IPS-NIHi7 (cell line): ENCODE data around the gene KLHL35.

Source experiments
- DNase-seq: peaks from one replicate; pipeline ENCODE4 v3.0.0; 2012; ENCODE audit warnings: mixed read lengths; ENCODE audit errors: extremely low spot score

KLHL35 gene

GRCh38 chr11:75432911-75433321 is at the start of gene KLHL35:
Gene KLHL35 (minus strand): TSS chr11:75433203. CDS start chr11:75430629, 2,574 bp downstream.
- DNase-seq = peak; percentile 37

- no peak for DNase-seq
Observed at GRCh38 chr11:75481922-75482606, 49.1 kb upstream of the KLHL35 start.

GRCh38 chr11:75481223-75481921 is 48.4 kb upstream of the KLHL35 start:
- DNase-seq = no peak

- DNase-seq = no peak
Observed at GRCh38 chr11:75480185-75481175, 47.5 kb upstream of the KLHL35 start.

- no peak for DNase-seq
Observed at GRCh38 chr11:75479597-75480145, 46.7 kb upstream of the KLHL35 start.

- no peak for DNase-seq
Observed at GRCh38 chr11:75478783-75479596, 46.0 kb upstream of the KLHL35 start.

GRCh38 chr11:75477614-75477935 is 44.6 kb upstream of the KLHL35 start:
- DNase-seq = no peak

DNA sequence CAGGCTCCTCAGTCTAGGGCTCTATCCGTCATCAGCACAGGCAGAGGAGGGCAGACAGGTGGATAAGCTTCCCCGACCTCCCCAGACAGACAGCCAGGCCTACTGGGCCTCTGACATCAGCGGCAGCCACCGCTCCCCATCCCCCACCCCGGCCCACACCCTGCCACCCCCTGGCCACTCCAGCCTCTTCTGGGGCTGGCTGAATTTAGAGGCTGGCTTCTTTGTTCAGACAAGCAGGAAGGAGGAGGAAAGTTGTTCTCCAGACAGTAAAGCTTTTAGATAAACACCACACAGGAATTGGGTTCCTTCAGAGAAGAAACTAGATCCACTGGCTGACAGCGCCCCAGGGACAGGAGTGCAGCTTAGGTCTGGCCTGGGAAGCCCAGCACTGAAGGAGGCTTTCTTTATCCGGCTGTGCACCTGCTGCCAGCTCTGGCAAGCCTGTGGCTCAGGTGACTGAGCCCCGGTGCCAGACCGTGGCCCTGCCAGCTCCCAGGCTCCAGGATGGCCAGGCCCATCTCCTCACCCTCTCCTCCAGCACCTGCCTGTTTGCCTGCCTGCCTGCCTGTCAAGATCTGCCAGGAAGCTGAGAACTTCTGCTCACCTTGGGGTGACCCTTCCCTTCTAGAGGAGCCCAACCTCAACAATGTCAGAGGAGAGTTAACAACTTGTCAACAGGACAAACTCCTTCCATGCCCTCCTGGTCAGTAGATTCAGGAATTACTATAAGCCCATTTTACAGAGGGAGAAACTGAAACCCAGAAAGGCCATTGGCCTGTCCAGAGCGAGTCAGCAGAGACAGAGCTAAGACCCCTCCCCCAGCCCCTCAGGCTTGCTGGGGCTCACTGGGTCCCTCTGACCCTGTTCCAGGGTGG is 44.0 kb upstream of the KLHL35 start:
- no peak for DNase-seq

GRCh38 chr11:75475767-75476650 is 43.0 kb upstream of the KLHL35 start:
- no peak for DNase-seq

DNA sequence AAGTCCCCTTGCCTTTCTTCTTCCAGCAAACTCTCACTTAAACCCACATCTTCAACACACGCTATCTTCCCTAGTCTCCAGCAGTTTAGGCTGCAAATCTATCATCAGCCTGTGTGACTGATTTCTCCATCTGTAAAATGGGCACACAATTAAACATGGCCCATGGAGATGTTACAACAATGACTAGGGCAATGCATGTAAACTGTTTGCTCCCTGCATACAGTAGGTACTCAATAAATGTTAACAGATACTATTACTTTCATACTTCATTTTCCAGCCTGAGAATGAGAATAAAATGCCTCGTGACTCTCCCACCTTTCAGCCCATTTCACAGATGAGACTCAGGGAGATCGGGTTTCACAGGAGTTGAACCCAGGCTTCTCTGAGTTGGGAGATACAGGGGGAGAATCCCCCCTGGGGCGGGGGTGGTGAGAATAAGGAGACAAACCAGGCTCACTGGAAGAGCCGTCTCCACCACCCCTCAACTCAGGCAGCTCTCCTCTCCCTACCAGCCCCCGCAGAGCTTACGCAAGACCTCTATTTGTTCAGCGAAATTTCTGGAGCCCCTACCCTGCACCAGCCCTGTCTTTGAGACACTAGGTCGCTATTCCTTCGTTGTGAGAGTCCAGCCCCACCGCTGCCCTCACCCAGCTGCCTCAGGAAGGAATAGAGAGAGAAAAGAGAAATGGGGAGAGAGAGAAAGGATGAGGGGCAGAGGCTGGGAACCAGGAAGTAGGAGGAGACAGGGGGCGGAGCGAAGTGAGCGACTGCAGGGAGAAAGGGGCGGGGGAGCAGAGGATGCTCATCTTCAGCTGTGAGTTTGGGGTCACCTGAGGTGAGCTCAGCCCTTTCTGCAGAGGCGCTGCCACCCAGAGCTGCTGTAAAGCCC is 42.1 kb upstream of the KLHL35 start:
- peak; percentile 86 for DNase-seq

DNA sequence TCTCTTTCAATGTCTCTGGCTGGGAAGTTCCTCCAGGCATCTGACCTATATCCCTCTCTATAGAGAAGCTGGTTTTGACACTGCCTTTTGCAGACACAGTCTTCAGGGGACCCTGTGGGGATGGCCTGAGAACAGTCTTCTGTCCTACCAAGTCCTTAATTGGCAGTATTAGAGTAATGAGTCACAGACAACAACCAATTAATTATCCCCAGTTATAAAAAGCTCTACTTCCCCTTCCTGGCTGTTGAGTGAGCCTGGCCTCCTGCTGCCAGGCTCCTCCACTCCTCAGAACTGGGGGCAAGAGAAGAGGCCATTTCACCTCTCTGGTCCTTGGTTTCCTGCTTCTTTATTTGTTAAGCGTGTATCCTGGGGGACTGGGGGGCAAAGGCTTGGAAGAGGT is 41.2 kb upstream of the KLHL35 start:
- DNase-seq = no peak

DNA sequence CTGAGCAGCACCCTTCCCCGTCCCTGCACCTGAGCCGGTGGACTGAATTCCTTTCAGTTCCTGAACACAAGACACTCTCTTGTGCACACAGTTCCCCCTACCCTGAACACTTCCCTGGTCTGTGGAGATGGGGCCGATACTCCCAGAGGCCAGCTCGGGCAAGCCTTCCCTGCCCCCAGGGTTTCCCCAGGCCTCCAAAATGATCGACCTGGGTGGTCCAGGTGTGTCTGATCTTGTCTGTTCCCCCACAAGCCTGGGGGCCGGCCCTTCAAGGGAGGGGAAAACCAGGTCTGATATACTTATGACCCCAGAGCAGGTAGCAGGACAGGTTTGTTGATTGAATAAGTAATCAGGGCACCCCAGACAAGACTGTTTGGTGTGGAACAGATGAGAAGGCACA is 40.7 kb upstream of the KLHL35 start:
- no peak for DNase-seq

GRCh38 chr11:75472081-75472732 is 39.2 kb upstream of the KLHL35 start:
- no peak for DNase-seq

- DNase-seq = no peak
Observed at GRCh38 chr11:75471176-75471973, 38.4 kb upstream of the KLHL35 start.

DNA sequence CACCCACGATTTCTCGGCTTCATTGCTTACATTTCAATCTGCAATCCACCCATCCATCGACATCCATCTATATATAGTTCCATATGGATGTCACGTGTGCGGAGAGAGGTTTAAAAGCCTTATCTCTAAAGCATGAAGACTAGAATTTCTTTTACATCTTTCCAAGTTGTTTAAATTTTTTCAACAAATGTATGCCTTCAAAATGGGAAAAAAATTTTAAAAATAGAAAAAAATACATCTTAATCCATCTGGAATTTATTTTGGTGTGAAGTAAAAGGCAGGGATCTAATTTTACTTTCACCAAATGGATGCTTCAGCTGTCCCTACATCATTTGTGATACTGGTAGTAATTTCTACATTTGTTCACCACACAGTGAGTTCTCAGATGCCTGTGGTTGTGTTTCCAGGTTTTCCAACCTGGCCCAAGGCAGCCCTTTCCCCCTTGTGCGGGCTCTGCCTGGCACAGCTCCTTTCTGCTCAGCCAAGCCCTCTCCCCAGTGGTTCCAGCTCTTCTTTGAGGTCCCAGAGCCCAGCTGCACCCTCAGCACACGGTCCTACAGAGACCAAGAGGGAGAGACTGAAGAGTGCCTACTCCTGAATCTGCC is 37.6 kb upstream of the KLHL35 start:
- no peak for DNase-seq

DNA sequence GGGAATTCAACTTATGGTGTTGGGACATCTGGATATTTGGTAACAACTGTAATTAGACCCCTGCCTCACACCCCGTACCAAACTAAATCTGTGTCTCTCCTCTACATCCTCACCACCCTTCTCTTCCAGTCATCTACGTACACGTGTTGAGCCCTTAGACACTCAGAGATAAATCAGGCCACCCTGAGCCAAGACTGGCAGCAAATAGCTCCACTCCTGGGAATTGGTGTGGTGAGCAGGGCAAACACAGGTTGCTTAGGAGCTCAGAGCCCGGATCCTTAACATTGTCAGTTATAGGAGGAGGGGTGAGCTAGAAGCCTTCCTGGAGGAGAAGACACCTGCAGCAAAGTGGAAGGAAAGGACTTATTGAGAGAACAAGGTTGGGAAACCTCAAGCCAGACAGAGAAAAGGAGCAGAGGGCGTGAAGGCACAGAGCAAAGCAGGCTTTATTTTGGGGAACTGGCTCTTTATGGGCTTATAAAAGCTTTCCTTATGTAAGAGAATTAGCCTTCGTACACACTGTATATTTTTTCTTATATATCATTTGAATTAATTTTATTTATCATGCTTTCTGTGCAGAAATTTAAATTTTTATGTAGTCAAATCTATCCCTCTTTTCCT is 36.9 kb upstream of the KLHL35 start:
- DNase-seq = no peak
